Eye (tissue), 1 donor: Measurements from ENCODE around the gene PIK3R1.
"Not testable (repeated sequence)": the region's sequence is repeated elsewhere in the genome, so short reads cannot be mapped to it uniquely, and the experiment has no call there.

ENCODE experiments used
- DNase-seq: peaks from one replicate; pipeline ENCODE4 v3.0.0-alpha.2; 2015

PIK3R1 gene

GRCh38 chr5:68229416-68229815 lies 13.9 kb downstream of the PIK3R1 start:
- no peak for DNase-seq

- DNase-seq = no peak
Measured at GRCh38 chr5:68230285-68230684, 14.7 kb downstream of the PIK3R1 start.

GRCh38 chr5:68231414-68232076 lies 16.0 kb downstream of the PIK3R1 start:
- DNase-seq = no peak

- DNase-seq = no peak
Measured at GRCh38 chr5:68232277-68232676, 16.7 kb downstream of the PIK3R1 start.

GRCh38 chr5:68233075-68233474 lies 17.5 kb downstream of the PIK3R1 start:
- no peak for DNase-seq

GRCh38 chr5:68235229-68235628 lies 19.7 kb downstream of the PIK3R1 start:
- DNase-seq = not testable (repeated sequence)

GRCh38 chr5:68237715-68238114 lies 22.2 kb downstream of the PIK3R1 start:
- no peak for DNase-seq

- DNase-seq = peak; percentile 52
Measured at GRCh38 chr5:68239487-68239886, 23.9 kb downstream of the PIK3R1 start.

GRCh38 chr5:68240202-68240601 lies 24.6 kb downstream of the PIK3R1 start:
- DNase-seq = no peak

GRCh38 chr5:68240771-68241170 lies 25.2 kb downstream of the PIK3R1 start:
- no peak for DNase-seq

GRCh38 chr5:68242743-68243142 lies 27.2 kb downstream of the PIK3R1 start:
- DNase-seq = no peak

GRCh38 chr5:68243251-68243650 lies 27.7 kb downstream of the PIK3R1 start:
- no peak for DNase-seq

GRCh38 chr5:68243681-68244080 lies 28.1 kb downstream of the PIK3R1 start:
- no peak for DNase-seq

- peak; percentile 86 for DNase-seq
Measured at GRCh38 chr5:68245319-68245718, 29.8 kb downstream of the PIK3R1 start.

- no peak for DNase-seq
Measured at GRCh38 chr5:68246802-68247201, 31.2 kb downstream of the PIK3R1 start.

GRCh38 chr5:68247627-68248026 lies 32.1 kb downstream of the PIK3R1 start:
- DNase-seq = no peak

- DNase-seq = no peak
Measured at GRCh38 chr5:68248896-68249295, 33.3 kb downstream of the PIK3R1 start.

- no peak for DNase-seq
Measured at GRCh38 chr5:68249520-68249919, 34.0 kb downstream of the PIK3R1 start.

GRCh38 chr5:68250661-68251298 lies 35.2 kb downstream of the PIK3R1 start:
- DNase-seq = peak; percentile 41

GRCh38 chr5:68251386-68251785 lies 35.8 kb downstream of the PIK3R1 start:
- peak; percentile 34 for DNase-seq

- DNase-seq = peak; percentile 83
Measured at GRCh38 chr5:68251804-68252522, 36.4 kb downstream of the PIK3R1 start.

- peak; percentile 88 for DNase-seq
Measured at GRCh38 chr5:68252673-68253623, 37.4 kb downstream of the PIK3R1 start.
